Mucosa of stomach (tissue), 1 donor: ENCODE measurements around the gene FRMPD2.

ENCODE experiments used
- H3K27me3 ChIP-seq: one replicate; pipeline ENCODE4 v1.7.0; 2013; ENCODE audit warnings: mild to moderate bottlenecking, low read length; ENCODE audit not compliant: control insufficient read depth, insufficient read depth
- H3K36me3 ChIP-seq: one replicate; pipeline ENCODE4 v1.7.0; 2013; ENCODE audit warnings: low read length; ENCODE audit not compliant: control insufficient read depth, insufficient read depth
- H3K4me1 ChIP-seq: one replicate; pipeline ENCODE4 v1.7.0; 2013; ENCODE audit warnings: mild to moderate bottlenecking, low read length; ENCODE audit not compliant: control insufficient read depth, insufficient read depth
- H3K4me3 ChIP-seq: one replicate; pipeline ENCODE4 v1.7.0; 2013; ENCODE audit warnings: low read length
- H3K9ac ChIP-seq: one replicate; pipeline ENCODE4 v1.7.0; 2013; ENCODE audit warnings: mild to moderate bottlenecking, low read length, moderate library complexity
- H3K9me3 ChIP-seq: one replicate; pipeline ENCODE4 v1.7.0; 2013; ENCODE audit warnings: mild to moderate bottlenecking, low read length, moderate library complexity; ENCODE audit not compliant: control insufficient read depth
- donor health status: Pancreatic carcinoma.

Gene FRMPD2

GRCh38 chr10:48236199-48236621, 38.3 kb downstream of the FRMPD2 start:
- Histone ChIP-seq H3K4me3 (no peak overlapping the region), H3K9ac (no peak overlapping the region), H3K36me3 (no peaks in the 10 kb centered on the region), H3K27me3 (no peaks in the 10 kb centered on the region), H3K4me1 (no peaks in the 10 kb centered on the region), H3K9me3 (no peaks in the 10 kb centered on the region)

DNA sequence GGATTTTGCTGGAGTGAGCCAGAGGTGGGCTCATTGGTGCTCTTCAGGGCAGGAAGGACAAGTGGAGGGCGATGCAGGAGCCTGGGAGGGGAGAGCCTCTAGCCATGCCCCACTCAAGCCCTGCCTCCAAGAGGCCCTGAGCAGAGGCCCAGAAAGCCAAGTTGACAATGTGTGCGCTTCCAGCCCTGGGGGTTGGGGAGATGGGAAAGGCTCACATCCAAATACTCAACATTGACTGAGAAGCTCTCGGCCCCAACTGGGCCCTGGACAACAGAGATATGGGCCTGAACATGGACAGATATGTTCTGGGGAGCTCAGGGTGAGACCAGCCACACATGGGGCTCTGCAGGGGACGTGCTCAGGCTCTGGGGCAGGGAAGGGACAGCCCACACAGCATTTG, 39.0 kb downstream of the FRMPD2 start:
- Histone ChIP-seq H3K9me3 (no peaks in the 10 kb centered on the region), H3K36me3 (no peaks in the 10 kb centered on the region), H3K9ac (no peak overlapping the region), H3K4me3 (no peak overlapping the region), H3K27me3 (no peaks in the 10 kb centered on the region), H3K4me1 (no peaks in the 10 kb centered on the region)

DNA sequence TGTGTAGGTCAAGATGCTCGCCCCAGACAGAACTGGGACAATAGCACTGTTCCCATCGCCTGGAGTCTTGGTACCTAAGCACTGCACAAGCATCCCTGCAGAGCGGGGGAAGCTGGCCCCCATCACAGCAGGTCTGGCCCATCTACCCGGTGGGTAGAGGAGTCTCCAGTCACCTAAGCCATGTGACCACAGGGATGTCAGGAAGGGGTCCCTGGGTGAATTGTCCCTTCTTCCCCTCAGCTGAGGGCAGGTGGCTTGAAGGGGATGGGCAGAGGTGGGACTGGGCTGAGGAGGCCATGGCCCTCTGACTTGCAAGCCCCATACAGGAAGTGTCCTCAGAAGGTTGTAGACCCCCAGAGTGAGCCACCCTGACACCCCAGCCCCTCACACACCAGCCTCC, 39.7 kb downstream of the FRMPD2 start:
- Histone ChIP-seq H3K9me3 (no peaks in the 10 kb centered on the region), H3K36me3 (no peaks in the 10 kb centered on the region), H3K4me3 (no peak overlapping the region), H3K4me1 (no peaks in the 10 kb centered on the region), H3K27me3 (no peaks in the 10 kb centered on the region), H3K9ac (no peak overlapping the region)

DNA sequence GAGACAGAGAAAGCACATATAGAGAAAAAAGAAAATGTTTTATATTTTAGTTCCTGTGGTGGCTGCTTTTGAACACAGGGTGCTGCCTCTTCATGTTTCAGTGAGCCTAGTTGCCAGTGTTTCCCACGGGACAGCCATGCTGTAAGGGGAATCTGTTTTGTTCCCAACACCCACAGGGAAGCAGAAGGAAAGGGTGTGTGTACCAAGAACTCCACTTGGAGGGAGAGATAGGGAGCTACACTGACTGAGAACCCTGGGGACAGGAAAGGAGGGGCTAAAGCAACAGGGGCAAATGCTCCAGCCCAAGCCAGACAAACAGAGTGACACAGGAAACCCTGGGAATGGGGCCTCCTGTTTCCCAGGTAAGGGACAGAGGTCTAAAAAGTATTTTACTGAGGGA, 40.2 kb downstream of the FRMPD2 start:
- H3K4me1 ChIP-seq = no peaks in the 10 kb centered on the region
- no peaks in the 10 kb centered on the region for H3K27me3 ChIP-seq
- H3K36me3 ChIP-seq = no peaks in the 10 kb centered on the region
- H3K4me3 ChIP-seq = no peak overlapping the region
- H3K9me3 ChIP-seq = no peaks in the 10 kb centered on the region
- no peak overlapping the region for H3K9ac ChIP-seq

DNA sequence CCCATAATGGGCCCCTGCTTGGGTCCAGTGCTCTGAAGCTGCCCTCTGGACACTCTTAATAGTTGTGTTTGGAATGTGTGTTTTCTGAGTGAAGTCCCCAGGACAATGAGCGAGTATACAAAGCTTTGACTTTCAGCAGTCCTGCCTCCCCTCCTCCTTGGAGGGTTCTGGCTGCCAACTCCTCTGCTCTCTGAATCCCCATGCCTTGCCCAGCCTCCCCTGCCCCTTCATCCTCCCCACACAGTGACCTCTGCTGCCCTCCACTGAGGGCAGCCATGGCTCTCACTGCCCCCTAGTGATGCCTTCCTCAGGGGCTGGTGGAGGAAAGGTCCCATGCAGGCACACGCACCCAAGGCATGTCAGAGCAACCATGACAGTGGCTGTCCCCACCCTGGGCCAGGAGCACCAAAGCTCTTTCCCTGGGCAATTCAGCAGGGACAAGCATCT, 40.9 kb downstream of the FRMPD2 start:
- Histone ChIP-seq H3K27me3 (no peaks in the 10 kb centered on the region), H3K9ac (no peak overlapping the region), H3K9me3 (no peaks in the 10 kb centered on the region), H3K36me3 (no peaks in the 10 kb centered on the region), H3K4me1 (no peaks in the 10 kb centered on the region), H3K4me3 (no peak overlapping the region)

GRCh38 chr10:48232717-48233447, 41.6 kb downstream of the FRMPD2 start:
- H3K4me3 ChIP-seq = no peak overlapping the region
- H3K4me1 ChIP-seq = no peaks in the 10 kb centered on the region
- H3K9ac ChIP-seq = no peak overlapping the region
- no peaks in the 10 kb centered on the region for H3K9me3 ChIP-seq
- no peaks in the 10 kb centered on the region for H3K36me3 ChIP-seq
- no peaks in the 10 kb centered on the region for H3K27me3 ChIP-seq

DNA sequence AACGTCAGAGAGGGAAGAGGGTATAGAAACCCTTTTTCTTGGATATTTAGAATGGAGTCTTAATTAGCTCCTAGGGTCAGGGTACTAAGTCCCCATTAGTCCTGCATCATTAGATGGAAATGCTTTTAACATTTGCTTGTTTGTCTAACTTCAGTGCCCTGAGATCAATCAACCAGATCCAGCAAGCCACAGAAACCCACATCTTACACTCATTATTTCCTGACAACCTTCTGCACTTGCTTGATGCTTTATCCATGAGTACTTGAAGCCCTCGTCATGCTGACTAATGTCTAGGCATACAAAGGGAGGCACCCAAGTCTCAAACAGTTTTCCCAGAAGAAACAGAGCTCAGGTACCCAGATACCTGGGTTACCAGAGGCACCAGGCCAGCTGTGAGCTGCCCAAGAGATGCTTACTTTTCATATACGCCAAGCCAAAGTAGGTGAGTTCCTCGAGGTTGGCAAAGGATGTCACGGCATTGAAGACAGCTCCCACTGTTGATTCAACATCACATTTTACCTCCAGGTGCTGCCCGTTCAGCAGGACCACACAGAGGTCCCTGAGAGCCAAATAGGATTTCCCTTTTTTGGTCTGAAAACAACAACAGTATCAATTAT, 42.7 kb downstream of the FRMPD2 start:
- H3K36me3 ChIP-seq = no peaks in the 10 kb centered on the region
- H3K4me1 ChIP-seq = no peaks in the 10 kb centered on the region
- H3K27me3 ChIP-seq = no peaks in the 10 kb centered on the region
- H3K9me3 ChIP-seq = no peaks in the 10 kb centered on the region
- no peak overlapping the region for H3K9ac ChIP-seq
- H3K4me3 ChIP-seq = no peak overlapping the region

DNA sequence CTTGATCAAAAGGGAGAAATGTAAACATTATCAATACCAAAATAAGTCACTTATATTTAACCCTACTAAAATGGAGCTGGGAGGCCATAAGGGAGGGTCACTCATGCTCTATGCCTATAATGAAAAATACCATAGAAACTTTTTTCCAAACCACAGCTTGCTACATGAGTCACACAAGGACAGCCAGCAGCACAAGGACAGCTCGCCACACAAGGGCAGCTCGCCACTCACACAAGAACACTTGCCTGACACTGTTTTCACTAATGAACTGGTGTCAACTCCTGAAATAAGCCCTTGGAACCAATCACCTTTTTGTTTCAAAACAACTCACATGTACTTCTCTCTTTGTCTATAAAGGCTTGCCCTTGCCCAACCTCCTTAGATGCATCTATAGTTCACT, 43.3 kb downstream of the FRMPD2 start:
- Histone ChIP-seq H3K9ac (no peak overlapping the region), H3K9me3 (no peaks in the 10 kb centered on the region), H3K27me3 (no peaks in the 10 kb centered on the region), H3K4me1 (no peaks in the 10 kb centered on the region), H3K36me3 (no peaks in the 10 kb centered on the region), H3K4me3 (no peak overlapping the region)

- Histone ChIP-seq H3K9me3 (no peaks in the 10 kb centered on the region), H3K4me3 (no peak overlapping the region), H3K4me1 (no peaks in the 10 kb centered on the region), H3K9ac (no peak overlapping the region), H3K27me3 (no peaks in the 10 kb centered on the region), H3K36me3 (no peaks in the 10 kb centered on the region)
Observed at GRCh38 chr10:48227213-48227612, 47.3 kb downstream of the FRMPD2 start.

GRCh38 chr10:48224979-48225560, 49.4 kb downstream of the FRMPD2 start:
- Histone ChIP-seq H3K27me3 (no peaks in the 10 kb centered on the region), H3K36me3 (no peaks in the 10 kb centered on the region), H3K9ac (no peak overlapping the region), H3K9me3 (no peaks in the 10 kb centered on the region), H3K4me3 (no peak overlapping the region), H3K4me1 (no peaks in the 10 kb centered on the region)

DNA sequence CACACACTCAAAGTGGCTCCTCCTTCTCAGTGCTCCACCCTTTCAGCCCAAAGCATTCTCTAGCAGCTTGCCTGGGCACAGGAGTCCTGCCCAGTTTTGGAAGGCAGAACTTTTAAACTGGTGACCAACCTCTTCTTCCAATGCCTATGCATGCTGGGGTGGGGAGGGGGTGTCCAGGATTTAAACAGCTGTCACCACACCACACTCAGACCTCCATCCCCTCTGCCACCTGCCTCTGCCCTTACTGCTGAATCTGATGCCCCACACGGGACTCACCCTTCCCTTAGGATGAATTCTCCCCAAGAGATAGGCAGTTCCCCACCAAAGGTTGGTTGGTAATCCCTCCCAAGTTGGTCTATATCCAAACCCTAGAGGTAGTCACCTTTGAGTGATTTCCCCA, 50.2 kb downstream of the FRMPD2 start:
- Histone ChIP-seq H3K36me3 (no peaks in the 10 kb centered on the region), H3K27me3 (no peaks in the 10 kb centered on the region), H3K9ac (no peak overlapping the region), H3K4me3 (no peak overlapping the region), H3K4me1 (no peaks in the 10 kb centered on the region), H3K9me3 (no peaks in the 10 kb centered on the region)

DNA sequence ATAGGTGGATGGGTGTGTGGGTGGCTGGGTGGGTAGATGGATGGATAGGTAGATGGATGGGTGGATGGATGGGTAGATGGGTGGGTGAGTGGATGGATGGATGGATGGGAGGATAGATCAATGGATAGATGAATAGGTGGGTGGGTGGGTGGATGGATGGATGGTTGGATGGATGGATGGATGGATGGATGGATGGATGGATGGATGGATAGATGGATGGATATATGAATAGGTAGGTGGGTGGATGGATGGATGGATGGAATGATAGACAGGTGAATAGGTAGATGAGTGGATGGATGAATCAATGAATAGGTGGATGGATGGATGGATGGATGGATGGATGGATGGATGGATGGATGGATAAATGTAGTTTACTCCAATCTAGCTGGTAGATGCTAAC, 52.7 kb downstream of the FRMPD2 start:
- no peaks in the 10 kb centered on the region for H3K27me3 ChIP-seq
- no peaks in the 10 kb centered on the region for H3K36me3 ChIP-seq
- no peak overlapping the region for H3K9ac ChIP-seq
- no peaks in the 10 kb centered on the region for H3K4me1 ChIP-seq
- no peaks in the 10 kb centered on the region for H3K9me3 ChIP-seq
- H3K4me3 ChIP-seq = no peak overlapping the region
